GM18873 (cell line): ENCODE data around the gene RAD9A.

Experiments
- ATAC-seq: cut with Tn5 transposase; IDR thresholded peaks from one replicate; pipeline ENCODE4 v1.9.1; 2021; ENCODE audit warnings: mild to moderate bottlenecking, moderate library complexity, moderate number of reproducible peaks; ENCODE audit not compliant: unreplicated experiment, low FRiP score

The RAD9A gene

DNA sequence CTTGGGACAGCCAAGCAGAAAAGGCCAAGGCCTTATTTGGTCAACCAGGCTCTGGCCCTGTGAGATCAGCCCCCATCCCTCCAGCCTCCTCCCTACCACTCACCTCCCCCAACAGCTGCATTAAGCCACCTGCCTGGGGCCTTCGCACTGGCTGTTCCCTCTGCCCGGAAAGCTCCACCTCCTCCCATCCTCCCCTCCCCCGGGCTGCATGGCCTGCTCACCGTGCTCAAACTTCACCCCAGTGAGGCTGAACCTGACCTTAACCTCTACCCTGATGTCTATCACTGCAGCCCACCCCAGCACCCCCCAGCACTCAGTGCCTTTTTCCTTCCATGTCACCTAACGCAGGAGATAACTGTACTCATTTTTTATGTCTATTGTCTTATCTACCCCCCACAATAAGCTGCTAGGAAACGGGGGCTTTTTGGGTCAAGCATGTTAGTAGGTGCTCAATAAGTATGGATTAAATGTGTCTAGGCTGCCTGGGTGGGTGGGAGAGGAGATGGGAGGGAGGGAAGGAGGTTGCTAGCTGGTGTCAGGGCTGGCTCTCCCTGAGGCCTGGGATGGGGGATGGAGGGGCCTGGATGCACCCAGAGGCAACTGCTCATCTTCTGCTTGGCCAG is 44.8 kb downstream of the RAD9A start:
- ATAC-seq = no peak

DNA sequence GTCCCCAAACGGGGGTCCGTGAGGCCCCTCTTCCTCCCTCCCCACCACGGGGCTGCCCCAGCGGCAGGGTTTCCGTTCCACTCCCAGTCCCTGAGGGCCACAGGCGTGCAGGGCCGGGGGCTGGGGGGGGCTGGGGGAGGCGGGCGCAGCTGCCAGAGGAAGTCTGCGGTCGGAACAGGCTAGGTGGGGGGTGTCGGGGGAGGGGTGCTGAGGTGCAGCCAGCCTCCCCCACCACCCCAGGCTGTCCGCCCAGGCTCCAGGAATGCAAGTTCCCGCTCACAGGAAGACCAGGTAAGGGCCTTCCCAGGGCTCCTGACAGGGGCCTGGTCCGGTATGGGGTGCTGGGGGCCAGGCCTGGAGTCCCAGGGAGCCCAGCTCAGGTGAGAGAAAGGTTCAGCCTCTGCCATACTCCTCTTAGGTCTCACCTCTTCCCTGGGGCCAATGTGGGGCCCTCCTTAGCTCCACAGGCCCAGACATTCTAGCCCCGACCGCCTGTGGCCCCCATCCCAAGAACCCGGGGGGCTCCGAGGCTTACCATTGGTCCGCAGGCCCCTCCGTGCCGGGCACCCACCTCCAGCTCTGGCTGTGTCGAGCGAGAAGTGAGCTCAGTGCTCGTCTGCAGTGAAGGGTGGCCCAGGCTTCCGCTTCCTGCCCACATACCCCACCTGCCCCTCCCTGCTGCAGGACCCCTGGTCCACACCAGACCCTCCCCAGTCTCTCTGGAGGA is 45.5 kb downstream of the RAD9A start, which contains the start of gene PTPRCAP:
Gene PTPRCAP, minus strand, starts transcription at position 601 of the 727 bp plus-strand sequence. Its CDS starts 63 bp downstream, at position 538.
- ATAC-seq = no peak

DNA sequence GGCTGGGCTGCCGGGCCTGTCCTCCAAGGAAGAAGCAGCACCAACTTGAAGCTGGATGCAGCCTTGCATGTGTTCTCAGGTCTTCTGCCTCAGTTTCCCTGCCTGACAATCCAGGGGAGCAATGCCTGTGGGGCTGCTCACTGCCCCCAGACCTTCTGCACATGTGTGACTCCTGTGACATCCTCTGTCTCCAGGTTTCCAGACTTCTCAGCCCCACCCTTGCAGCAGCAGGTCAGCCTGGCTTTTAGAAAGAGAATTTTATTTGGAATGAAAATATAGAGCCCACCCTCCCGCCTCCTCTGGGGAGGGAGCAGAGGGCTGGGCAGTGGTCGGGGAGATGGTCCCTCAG is 46.0 kb downstream of the RAD9A start:
- ATAC-seq = no peak

DNA sequence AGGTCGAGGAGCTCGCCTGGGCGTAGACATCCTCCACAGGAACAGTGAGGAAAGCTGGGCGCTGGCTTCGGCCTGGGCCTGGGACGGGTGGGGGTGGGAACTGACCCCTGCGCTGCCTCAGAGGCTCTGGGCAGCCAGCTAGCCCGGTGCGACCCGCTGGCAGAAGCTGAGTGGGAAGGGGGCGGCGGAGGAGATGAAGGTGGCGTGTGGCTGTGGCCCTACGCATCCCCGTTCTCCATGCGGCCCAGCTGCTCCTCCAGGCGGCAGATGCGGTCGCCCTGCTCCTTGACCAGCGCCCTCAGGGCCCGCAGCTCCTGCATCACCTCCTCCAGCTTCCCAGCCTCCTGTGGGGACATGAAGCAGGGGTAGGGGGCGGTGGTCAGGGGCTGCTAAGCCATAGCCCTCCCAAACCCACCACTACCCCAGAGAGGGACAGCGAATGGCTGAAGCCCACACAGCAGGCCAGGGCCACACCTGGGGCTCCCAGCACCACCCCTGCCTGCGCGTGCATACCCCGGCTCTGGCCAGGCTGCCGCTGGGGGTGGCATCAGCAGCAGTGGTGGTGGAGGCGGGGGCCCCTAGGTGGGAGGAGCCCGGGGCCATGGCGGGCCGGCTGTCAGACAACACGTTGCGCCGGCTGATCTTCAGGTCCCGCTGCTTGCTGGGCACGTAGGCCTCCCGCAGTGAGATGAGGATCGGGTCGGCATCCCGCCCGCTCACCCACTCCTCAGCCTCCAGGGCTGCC is 46.5 kb downstream of the RAD9A start:
- ATAC-seq = no peak

DNA sequence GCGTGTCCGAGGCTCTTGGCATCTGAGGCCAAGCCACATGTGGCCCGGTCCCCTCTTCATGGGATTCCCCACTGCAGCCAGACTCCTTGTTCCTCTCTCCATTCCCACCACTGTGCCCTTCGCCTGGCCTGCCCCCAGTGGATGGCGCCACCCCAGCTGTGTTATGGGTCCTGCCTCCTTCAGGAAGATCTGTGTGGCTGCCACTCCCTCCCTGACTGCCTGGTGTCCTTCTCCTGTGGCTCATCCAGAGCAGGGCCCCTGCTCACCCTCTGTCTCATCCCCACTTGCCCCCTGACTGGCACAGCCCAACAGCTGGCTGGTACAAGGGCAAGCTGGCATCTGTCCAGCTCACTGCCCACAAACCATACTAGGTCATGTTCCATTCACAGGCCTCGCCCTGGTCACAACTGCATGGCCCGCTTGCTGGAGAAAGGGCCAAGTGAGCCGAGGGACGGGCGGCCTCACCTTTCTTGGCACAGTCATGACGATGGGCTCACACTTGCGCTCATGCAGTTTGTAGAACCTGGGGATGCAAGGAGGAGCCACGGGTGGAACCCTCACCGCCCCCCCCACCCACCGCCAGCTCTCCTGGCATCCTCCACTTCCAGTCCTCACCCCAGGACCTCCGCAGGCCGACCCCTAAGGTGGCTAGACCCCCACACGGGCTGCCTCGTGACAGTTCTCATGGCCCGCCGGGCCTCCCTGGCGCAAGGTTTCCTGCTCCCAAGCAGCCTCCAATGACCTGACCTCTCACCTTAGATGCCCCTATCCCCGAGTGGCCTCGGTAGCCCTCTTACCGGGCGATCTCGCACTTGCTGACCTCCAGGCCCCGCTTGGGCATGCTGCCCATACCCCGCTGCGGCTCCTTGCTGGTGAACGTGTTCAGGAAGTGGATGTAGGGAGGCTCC is 47.8 kb downstream of the RAD9A start:
- no peak for ATAC-seq

DNA sequence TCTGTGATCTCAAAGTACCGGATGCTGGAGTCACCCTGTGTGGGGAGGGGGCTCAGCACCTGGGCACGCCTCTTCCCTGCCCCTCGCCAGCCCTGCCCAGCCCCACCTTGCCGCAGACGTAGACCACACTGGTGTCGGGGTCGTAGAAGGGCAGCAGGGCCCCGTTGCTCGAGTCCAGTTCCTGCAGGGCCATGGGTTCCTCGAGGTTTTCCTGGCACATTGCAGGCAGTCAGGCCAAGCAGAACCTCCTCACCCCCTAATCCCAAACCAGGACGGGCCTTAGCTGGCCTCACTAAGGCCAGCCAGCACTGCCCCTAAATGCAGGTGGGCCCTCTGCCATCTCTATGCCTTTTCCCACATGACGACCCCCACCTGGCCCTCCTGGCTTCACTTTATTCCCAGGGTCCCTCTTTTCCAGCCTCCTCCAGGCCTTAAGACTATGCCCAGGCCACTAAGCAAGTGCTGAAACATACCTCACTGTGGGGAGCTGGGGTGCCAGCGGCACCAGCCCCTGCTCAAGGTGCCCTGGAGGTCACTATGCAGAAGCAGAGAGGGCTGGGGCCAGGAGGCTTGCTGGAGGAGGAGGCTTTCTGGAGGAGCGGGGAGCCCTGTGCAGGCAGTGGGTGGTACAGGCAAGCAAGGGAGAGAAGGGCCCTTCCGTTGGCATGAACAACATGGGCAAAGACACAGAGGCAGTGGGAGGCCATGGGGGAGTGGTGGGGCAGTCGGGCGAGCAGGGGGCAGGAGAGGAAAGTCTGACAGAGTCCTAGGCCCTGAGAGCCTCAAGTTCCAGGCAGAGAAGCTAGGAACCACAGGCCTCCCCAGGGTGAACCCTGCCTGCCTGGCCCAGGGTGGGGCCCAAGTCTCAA is 48.7 kb downstream of the RAD9A start:
- ATAC-seq = no peak

DNA sequence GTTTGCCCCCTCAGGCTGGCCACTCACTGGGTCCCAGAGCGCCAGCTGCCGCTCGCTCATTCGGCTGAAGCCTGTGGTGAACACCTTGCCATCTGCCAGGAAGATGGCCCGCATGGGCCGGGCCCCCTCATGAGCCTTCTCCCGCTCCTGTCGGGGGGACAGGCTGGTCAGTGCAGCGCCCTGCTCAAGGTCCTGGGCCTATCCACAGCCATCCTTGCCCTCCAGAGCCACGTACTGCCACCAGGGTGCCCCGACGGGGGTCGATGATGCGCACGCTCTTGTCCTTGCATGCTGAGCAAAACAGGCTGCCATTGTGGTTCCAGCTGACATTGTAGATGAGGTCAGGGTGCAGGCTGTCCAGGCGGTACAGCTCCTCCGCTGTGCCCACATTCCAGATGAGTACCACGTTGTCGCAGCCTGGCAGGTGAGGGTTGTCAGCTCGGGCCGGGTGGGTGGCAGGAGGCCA is 49.3 kb downstream of the RAD9A start:
- no peak for ATAC-seq

DNA sequence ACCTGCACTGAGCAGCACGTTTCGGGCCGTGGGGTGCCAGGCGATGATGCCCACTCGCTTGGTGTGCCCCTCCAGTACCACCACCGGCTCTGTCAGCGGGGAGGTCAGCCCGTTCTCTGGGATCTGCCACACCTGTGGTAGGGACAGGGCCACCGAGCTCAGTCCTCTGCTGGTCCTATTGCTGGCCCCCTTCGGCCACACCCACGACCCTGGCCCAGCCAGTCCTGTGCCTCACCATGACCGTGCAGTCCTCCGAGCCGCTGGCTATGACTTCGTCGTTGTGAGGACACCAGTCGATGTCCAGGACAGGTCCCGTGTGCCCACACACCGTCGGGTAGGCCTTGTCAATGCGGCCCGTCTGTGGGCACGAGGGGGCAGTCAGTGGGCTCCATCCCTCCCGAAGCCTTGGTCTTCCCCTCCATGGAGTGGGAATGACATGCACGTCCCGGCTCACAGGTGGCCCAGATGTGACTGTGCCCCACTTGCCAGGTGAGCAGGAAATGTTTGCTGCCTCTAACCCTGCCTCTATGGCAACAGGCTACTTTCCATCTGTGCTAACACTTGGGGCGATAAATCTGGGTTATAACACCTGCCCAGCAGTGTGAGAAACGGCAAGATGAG is 50.1 kb downstream of the RAD9A start:
- ATAC-seq = no peak

DNA sequence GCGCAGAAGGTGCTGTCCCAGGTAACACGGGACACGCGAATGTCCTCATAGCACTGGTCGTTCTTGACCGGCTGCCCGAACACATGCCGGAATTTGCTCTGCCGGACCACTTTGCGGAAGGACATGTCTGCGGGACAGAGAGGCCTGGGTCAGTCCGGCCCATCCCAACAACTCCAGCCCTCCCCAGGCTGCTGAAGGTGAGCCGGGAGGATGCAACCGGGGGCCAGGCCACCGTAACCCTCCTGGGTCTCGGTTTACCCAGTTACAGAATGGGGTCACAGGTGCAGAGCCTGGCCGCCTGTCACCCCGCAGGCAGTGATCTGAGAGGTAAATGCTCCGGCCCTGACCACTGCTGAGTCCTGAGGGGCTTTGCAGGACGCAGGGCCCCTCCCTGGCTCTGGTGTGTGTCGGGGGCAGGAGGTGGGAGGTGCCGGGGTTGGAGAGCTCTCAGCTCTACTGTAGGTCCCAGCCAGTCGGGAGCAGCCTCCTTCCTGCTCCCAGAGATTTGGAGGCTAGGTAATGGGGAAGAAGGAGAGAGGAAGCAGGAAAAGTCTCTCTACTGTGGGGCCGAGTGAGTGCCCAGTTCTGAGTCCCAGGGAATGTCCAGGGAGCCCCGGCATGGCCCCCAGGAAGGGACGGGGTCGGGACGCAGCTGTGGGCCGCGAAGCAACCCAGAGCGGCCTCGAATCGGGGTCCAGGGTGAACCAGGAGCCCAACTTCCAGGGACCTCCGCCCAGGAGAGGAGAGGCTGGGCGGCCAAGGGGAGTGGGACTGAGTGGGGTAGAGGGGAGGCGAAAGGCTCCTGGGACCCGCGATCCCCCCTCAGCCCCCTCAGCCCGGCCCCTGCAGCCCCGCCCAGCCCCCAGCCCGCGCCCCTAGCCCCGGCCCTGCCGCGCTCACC is 51.0 kb downstream of the RAD9A start:
- no peak for ATAC-seq

DNA sequence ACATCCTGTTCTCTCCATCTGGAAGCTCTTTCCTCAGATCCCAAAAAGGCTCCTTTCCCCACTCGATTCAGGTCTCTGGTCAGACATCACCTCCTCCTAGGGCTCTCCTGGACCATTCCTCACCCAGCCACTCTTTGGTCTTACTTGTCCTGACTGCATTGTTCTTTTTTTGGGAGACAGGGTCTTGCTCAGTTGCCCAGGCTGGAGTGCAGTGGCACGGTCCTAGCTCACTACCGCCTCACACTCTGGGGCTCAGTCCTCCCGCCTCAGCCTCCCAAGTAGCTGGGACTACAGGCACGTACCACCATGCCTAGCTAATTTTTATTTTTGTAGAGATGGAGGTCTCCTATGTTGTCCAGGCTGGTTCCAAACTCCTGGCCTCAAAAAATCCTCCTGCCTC is 53.7 kb downstream of the RAD9A start:
- ATAC-seq = no peak
